ENCODE results near the gene TBXAS1. TPM values are rescaled to one million over a fixed set of nuclear protein-coding genes. Genes with fewer than 3 reads are reported as not detected.

Gene TBXAS1
- polyA plus RNA-seq, 3 donors from 2014 or later: 59.6 to 93.3 (median 68.7) TPM

DNA sequence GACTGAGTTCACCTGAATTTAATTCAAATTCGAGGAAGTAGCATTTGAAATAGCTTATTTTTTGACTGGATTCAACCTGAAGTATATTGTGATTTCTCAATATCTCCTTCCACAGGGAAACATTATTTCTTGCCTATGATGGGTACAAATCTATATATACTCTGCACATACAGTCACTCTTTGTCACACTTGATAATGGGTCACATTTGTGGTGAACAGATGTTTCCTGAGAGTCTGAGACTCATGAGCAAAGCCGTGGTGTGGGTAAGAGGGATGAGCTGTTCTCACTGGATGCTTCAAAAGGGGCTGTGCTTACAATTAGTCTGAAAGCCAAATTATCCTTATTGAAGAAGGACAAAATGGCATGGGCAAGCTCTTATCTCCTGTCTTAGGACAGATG lies 18.0 kb upstream of the TBXAS1 start:
- DNase-seq: peak in 2 of 3 donors; percentile 34 to 41
- Mint-ChIP-seq H3K36me3 (peaks cover 0 to 12% (median 0%) of the 10 kb centered on the region in 3 donors), H3K4me3 (peak overlapping the region; percentile 2 to 36 (median 18)), H3K9me3 (peaks cover 0 to 3% (median 0%) of the 10 kb centered on the region in 6 donors), H3K27me3 (ENCODE audit: low read depth in 3 of 3) (peaks cover 0 to 3% (median 2%) of the 10 kb centered on the region in 3 donors), H3K4me1 (peaks cover 38 to 49% of the 10 kb centered on the region in 2 donors), H3K27ac (peak overlapping the region; percentile 8 to 73 (median 40))

DNA sequence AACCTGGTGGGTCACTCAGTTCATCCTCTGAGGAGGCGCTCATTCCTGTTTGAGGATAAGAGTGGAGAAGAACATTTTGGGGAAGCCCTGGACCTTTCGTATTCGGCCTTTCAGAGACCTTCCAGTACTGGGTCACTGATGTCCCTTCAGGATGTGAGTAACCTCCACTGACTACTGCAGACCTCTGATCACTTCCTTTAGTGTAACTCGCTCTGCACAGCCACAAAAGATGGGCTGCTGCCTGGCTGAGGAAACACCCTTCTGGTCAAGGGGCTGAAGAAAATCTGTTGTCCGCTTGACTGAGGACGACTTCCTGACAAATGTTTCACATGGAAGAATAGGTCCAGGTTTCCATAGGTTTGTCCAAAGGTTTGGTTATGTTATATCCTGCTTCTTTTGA lies 15.9 kb upstream of the TBXAS1 start:
- Mint-ChIP-seq H3K4me3 (peak overlapping the region in 1 of 5 donors; percentile 60), H3K27me3 (ENCODE audit: low read depth in 3 of 3) (no peaks in the 10 kb centered on the region), H3K36me3 (peaks cover 0 to 6% (median 0%) of the 10 kb centered on the region in 3 donors), H3K27ac (peak overlapping the region in 5 of 6 donors; percentile 2 to 55 (median 48)), H3K9me3 (peaks cover 0 to 1% (median 0%) of the 10 kb centered on the region in 6 donors), H3K4me1 (peaks cover 38 to 47% of the 10 kb centered on the region in 2 donors)
- DNase-seq: no peak

DNA sequence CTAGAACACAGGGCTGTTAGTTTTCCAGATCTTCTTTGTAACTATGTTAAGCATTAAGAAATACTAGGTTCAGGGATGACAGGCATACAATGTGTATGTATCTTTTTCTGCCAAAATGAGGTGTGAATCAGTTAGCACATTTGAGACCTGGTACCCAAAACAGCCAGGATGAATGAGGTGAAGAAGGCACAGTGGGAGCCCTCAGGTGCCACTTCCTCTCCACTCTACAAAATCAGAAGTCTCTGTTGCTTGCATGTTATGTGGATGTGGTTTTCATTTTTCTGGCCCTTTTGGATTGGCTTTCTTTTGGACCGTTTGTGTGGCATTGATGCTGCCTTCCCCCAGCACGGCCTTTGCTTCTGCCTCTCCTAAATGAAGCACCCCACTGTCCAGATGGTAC lies 15.4 kb upstream of the TBXAS1 start:
- no peak for DNase-seq
- Mint-ChIP-seq H3K27me3 (ENCODE audit: low read depth in 3 of 3) (no peaks in the 10 kb centered on the region), H3K4me3 (peak overlapping the region in 4 of 5 donors; percentile 46 to 70 (median 63)), H3K4me1 (peaks cover 38 to 47% of the 10 kb centered on the region in 2 donors), H3K9me3 (no peaks in the 10 kb centered on the region), H3K36me3 (peaks cover 0 to 3% (median 0%) of the 10 kb centered on the region in 3 donors), H3K27ac (peak overlapping the region; percentile 47 to 88 (median 52))

DNA sequence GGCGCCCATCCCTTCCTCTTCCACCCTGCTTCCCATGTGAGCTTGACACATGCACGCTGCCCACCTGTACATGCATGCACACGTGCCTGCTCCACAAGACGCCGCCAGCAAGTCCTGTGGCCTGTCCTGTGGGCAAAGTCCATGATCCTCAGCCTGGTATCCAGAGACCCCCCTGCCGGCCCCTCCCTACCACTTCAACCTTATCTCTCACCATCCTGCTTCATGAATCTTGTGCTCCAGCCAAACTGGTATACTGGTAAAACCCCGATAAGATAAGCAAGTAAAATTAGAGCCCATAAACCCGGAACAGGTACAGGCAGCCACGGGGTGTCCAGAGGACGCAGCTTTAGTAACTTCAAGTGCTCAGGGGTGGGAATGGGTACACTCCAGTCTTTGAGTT lies 11.8 kb upstream of the TBXAS1 start:
- Mint-ChIP-seq H3K4me1 (peaks cover 15 to 20% of the 10 kb centered on the region in 2 donors), H3K9me3 (no peaks in the 10 kb centered on the region), H3K36me3 (peaks cover 0 to 3% (median 0%) of the 10 kb centered on the region in 3 donors), H3K27me3 (ENCODE audit: low read depth in 3 of 3) (no peaks in the 10 kb centered on the region), H3K4me3 (no peak overlapping the region), H3K27ac (peak overlapping the region in 2 of 6 donors; percentile 15 to 42)
- no peak for DNase-seq

DNA sequence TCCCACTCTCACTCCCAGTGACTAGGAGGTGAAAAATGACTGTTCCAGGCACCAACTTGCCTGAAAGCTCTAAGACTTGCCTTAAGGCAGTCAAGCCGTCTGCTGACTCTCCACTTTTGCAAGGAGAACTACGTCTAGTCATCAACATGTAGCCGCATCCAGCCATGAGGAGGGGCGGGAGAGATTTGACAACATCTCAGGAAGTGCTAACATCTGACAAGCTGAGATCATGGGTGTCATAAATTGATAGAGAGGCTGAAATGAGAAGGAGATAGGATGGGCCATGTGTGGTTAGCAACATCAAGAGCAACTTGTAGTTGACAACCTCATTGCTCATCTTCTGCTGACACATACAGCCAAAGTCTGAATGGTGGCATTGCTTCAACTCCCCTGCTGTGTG lies 9.0 kb upstream of the TBXAS1 start:
- Mint-ChIP-seq H3K9me3 (no peaks in the 10 kb centered on the region), H3K36me3 (peaks cover 0 to 3% (median 0%) of the 10 kb centered on the region in 3 donors), H3K4me3 (no peak overlapping the region), H3K27me3 (ENCODE audit: low read depth in 3 of 3) (no peaks in the 10 kb centered on the region), H3K4me1 (no peaks in the 10 kb centered on the region), H3K27ac (no peak overlapping the region)
- DNase-seq: peak; percentile 76 to 84 (median 80)

DNA sequence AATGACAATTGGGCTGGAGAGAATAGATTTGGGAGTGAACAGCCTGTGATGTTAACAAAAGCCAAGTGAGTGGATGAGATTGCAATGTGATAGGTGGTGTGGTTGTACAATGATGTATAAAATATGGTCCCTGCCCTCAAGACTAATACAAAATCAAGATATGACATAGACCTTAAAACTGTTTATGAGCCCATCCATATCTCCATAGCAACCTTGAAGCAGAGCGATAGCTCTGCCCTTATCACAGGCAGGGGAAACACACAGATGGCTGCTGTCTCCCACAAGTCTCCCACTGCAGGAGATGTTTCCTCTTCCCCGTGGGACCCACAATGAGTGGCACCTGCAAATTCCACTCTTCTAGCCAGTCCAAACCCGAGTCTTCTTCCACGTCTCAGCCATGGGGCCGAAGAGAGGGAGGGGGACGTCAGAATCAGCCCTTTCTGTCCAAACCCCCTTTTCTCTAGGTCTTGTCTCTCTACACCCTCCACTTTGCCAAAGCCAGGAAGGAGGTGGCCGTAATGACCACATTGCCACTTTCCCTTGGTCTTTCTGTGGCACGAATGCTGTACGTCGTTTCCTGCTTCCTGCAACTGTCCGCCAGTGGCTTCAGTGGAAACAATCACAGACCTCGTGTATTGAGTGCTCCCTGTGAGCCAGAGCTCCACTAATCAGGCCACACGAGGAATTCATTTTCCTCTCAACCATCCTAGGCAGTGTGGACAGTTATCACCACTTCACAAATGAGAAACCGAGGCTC lies 7.5 kb upstream of the TBXAS1 start:
- Mint-ChIP-seq H3K27me3 (ENCODE audit: low read depth in 3 of 3) (no peaks in the 10 kb centered on the region), H3K27ac (no peak overlapping the region), H3K4me3 (no peak overlapping the region), H3K36me3 (no peaks in the 10 kb centered on the region), H3K9me3 (no peaks in the 10 kb centered on the region), H3K4me1 (no peaks in the 10 kb centered on the region)
- DNase-seq: peak in 2 of 3 donors; percentile 17 to 18

DNA sequence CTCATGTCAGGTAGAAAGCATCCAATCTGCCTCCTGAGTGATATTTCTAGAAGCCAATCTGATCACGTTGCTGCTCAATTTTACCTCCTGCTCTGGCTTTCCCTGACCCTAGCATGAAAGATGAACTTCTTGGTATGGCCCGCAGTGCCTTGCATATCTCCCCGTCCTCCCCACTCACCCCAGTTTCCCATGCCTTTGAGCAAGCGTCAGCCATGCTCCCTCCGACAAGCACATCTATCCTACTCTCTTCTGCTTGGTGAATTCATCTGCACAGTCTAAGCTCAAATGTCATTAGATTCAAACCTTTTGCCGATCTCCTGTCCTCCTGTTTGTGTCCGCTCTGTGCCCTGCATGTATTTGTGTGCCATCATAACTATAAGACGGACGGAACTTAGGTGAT lies 6.2 kb upstream of the TBXAS1 start:
- peaks cover 0 to 5% (median 3%) of the 10 kb centered on the region in 3 donors for H3K27me3 Mint-ChIP-seq (ENCODE audit: low read depth in 3 of 3)
- no peak overlapping the region for H3K4me3 Mint-ChIP-seq
- no peak for DNase-seq
- H3K36me3 Mint-ChIP-seq: no peaks in the 10 kb centered on the region
- no peaks in the 10 kb centered on the region for H3K9me3 Mint-ChIP-seq
- no peaks in the 10 kb centered on the region for H3K4me1 Mint-ChIP-seq
- no peak overlapping the region for H3K27ac Mint-ChIP-seq

DNA sequence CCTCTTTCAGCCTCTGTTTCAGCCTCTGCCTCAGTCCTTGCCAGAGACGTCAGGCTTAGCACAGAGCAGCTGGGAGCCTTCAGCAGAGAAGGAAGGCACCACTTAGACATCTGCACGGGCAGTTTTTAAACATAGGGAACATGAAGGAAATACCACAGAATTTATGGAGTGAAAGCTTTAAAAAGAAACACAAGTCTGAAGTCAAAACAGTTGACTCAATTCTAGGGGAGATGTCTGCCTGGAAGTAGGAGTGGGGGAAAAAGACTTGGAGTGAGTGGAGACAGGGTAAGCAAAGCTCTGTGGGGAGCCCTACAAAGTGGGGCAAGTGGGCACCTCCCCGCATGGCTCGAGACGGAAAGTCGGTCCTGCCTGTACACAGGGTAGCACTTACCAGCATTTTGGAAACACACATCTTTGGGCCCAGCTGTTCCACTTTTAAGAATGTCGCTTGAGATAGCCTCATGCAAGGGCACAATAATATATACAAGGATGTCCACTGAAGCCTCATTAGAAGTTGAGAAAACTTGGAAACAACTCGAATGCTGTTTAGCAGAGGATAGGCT lies 5.0 kb upstream of the TBXAS1 start:
- H3K36me3 Mint-ChIP-seq: peaks cover 0 to under 1% (median 0%) of the 10 kb centered on the region in 3 donors
- H3K27me3 Mint-ChIP-seq (ENCODE audit: low read depth in 3 of 3): peaks cover 0 to 5% (median 3%) of the 10 kb centered on the region in 3 donors
- peaks cover 7 to 8% of the 10 kb centered on the region in 2 donors for H3K4me1 Mint-ChIP-seq
- no peak overlapping the region for H3K27ac Mint-ChIP-seq
- DNase-seq: no peak
- H3K4me3 Mint-ChIP-seq: no peak overlapping the region
- no peaks in the 10 kb centered on the region for H3K9me3 Mint-ChIP-seq

DNA sequence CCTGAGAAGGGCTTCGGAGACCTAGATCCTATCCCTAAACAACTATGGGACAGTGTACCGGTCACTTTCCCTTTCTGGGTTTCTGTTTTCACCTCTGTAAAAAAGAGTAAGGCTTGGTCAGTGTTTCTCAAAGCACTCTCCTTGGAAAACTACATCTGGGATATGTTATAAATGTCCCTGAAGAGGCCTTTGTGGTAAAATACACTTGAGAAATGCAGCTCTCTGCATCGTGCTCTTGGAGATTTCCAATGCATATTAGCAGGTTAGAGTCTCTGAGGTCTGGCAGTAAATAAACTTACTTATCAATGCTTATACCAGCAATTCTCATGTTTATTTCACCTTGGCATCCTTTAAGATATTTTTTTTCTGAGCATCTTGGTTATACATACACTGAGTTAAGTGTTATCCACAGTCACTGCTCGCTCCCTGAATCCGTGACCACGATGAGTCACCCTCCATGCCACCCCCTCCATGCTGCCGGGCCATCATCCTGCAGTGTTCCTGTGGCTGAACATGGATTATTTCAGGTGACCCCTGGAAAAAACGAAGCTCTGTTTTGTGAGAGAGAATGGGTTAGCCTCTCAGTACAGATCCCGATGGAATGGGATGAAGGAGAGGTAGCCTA lies 3.3 kb upstream of the TBXAS1 start:
- Mint-ChIP-seq H3K36me3 (peaks cover 0 to 7% (median under 1%) of the 10 kb centered on the region in 3 donors), H3K27ac (no peak overlapping the region), H3K9me3 (no peaks in the 10 kb centered on the region), H3K4me1 (peaks cover 23 to 25% of the 10 kb centered on the region in 2 donors), H3K4me3 (no peak overlapping the region), H3K27me3 (ENCODE audit: low read depth in 3 of 3) (peaks cover 0 to 5% (median 3%) of the 10 kb centered on the region in 3 donors)
- no peak for DNase-seq

DNA sequence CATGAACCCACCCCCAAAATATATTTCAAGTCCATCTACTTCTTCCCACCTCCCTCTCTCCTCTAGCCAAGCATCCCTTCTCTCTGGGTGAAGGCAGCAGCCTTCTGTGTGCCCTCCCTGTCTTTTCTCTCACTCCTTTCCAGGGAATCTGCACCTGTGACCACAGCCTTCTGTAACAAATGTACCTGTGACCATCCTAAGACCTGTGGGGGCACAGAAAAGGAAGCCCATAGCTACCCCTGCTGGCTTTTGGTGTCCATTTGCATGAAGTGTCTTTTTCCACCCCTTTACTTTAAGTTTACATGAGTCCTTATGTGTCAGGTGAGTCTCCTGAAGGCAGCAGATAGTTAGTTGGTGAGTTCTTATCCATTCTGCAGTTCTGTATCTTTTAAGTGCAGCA lies 2.0 kb upstream of the TBXAS1 start:
- peaks cover 0 to 8% (median 3%) of the 10 kb centered on the region in 3 donors for H3K27me3 Mint-ChIP-seq (ENCODE audit: low read depth in 3 of 3)
- DNase-seq: no peak
- no peak overlapping the region for H3K4me3 Mint-ChIP-seq
- peaks cover 0 to 17% (median 8%) of the 10 kb centered on the region in 3 donors for H3K36me3 Mint-ChIP-seq
- H3K9me3 Mint-ChIP-seq: no peaks in the 10 kb centered on the region
- H3K4me1 Mint-ChIP-seq: peaks cover 35% of the 10 kb centered on the region in 2 donors
- H3K27ac Mint-ChIP-seq: peak overlapping the region in 2 of 6 donors; percentile 23 to 42

DNA sequence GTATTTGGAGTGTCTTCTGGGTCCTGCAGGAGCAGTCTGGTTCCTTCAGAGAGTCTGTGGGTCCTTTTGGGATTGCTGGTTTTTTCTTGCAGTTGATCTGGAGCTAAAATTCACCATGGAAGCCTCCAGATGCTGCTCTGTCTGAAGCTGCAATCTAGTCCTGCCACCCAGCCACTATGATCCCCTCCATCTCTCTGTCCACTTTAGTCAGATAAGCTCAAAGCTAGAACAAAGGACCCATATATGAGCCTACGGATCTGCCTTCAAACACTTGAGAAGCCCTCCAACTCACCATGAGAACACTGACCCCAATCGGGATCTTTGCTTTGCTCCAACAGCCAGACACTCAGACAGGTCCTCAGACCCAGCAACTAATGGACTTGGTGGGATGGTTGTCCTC lies 618 bp upstream of the TBXAS1 start:
- Mint-ChIP-seq H3K36me3 (peaks cover 11 to 28% (median 16%) of the 10 kb centered on the region in 3 donors), H3K4me3 (peak overlapping the region in 4 of 5 donors; percentile 86 to 89 (median 88)), H3K27me3 (ENCODE audit: low read depth in 3 of 3) (peaks cover 0 to 8% (median 7%) of the 10 kb centered on the region in 3 donors), H3K27ac (peak overlapping the region; percentile 92 to 98 (median 96)), H3K9me3 (peaks cover 0 to 7% (median 3%) of the 10 kb centered on the region in 6 donors), H3K4me1 (peaks cover 45 to 46% of the 10 kb centered on the region in 2 donors)
- no peak for DNase-seq

DNA sequence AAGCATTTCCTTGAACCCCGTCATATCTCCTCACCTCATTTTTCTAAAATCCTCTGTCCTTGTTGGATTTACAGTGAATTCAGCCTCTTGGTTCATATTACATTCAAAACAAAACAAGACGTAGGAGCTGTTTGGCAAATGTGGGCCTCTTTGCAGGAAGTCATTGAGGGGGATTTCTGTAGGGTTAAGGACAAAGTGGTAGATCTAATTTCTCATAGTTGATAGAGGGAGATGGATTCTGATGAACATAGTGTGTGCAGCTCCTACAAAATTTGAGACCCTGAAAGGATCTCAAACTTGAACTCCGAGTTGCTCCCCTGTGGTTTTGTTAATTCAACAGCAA lies 682 bp downstream of the TBXAS1 start:
- peaks cover 0 to 8% (median 7%) of the 10 kb centered on the region in 3 donors for H3K27me3 Mint-ChIP-seq (ENCODE audit: low read depth in 3 of 3)
- peak overlapping the region; percentile 92 to 98 (median 96) for H3K27ac Mint-ChIP-seq
- peaks cover 15 to 38% (median 16%) of the 10 kb centered on the region in 3 donors for H3K36me3 Mint-ChIP-seq
- H3K4me3 Mint-ChIP-seq: peak overlapping the region; percentile 86 to 96 (median 88)
- DNase-seq: peak in 1 of 3 donors; percentile 22
- H3K4me1 Mint-ChIP-seq: peaks cover 47 to 58% of the 10 kb centered on the region in 2 donors
- H3K9me3 Mint-ChIP-seq: peaks cover 0 to 13% (median 7%) of the 10 kb centered on the region in 6 donors

DNA sequence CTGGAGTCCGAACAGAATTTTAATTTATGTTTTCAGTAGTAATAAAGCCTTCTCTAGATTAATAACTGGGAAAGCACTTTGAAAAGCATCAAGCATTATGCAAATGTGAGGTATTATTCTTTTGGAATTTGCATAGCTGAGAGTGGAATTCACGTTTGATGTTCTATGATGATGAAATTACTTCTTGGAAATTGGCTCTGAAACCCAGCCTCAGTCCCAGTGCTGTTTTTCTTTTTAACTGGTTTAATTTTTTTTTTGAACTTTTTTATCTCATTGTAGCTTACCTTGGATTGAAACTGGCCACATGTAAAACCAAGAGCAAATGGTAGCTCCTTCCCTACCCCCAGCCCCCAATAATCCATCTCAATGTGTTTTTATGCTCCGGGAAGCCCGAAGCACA lies 1.2 kb downstream of the TBXAS1 start:
- peaks cover 50 to 59% of the 10 kb centered on the region in 2 donors for H3K4me1 Mint-ChIP-seq
- peak overlapping the region; percentile 86 to 96 (median 88) for H3K4me3 Mint-ChIP-seq
- peaks cover 0 to 16% (median 7%) of the 10 kb centered on the region in 6 donors for H3K9me3 Mint-ChIP-seq
- peaks cover 15 to 38% (median 16%) of the 10 kb centered on the region in 3 donors for H3K36me3 Mint-ChIP-seq
- H3K27ac Mint-ChIP-seq: peak overlapping the region; percentile 90 to 98 (median 96)
- H3K27me3 Mint-ChIP-seq (ENCODE audit: low read depth in 3 of 3): peaks cover 0 to 8% (median 7%) of the 10 kb centered on the region in 3 donors
- no peak for DNase-seq

Data from immature natural killer cell (primary cell).